ACC112 (cell line): ENCODE measurements around the gene GAB3.
"Not testable (repeated sequence)": the region's sequence is repeated elsewhere in the genome, so short reads cannot be mapped to it uniquely, and the experiment has no call there.

Source experiments
- H2AFZ ChIP-seq: fragments of 200-600 bp; sonication (generic); one replicate; pipeline ENCODE4 v1.6.0; 2017; ENCODE audit warnings: antibody characterized with exemption, low read length; ENCODE audit not compliant: unreplicated experiment
- H3K27ac ChIP-seq: fragments of 200-600 bp; sonication (generic); 2 replicates; pipeline ENCODE4 v1.5.1; 2014; ENCODE audit warnings: low read depth, mild to moderate bottlenecking, antibody characterized with exemption, low read length, moderate library complexity
- H3K27me3 ChIP-seq: fragments of 200-600 bp; sonication (generic); 2 replicates; pipeline ENCODE4 v1.6.1; 2014; ENCODE audit warnings: mild to moderate bottlenecking, antibody characterized with exemption, low read length, moderate library complexity, mixed read lengths; ENCODE audit not compliant: insufficient read depth
- H3K36me3 ChIP-seq: fragments of 200-600 bp; sonication (generic); 2 replicates; pipeline ENCODE4 v1.6.1; 2016; ENCODE audit warnings: mild to moderate bottlenecking, antibody characterized with exemption, low read length, moderate library complexity, mixed read lengths; ENCODE audit not compliant: insufficient read depth
- H3K4me1 ChIP-seq: fragments of 200-600 bp; sonication (generic); one replicate; pipeline ENCODE4 v1.6.1; 2016; ENCODE audit warnings: low read length, mixed read lengths; ENCODE audit not compliant: insufficient read depth, unreplicated experiment, control insufficient read depth
- H3K4me3 ChIP-seq: fragments of 200-600 bp; sonication (generic); 2 replicates; pipeline ENCODE4 v1.5.1; 2014; ENCODE audit warnings: mild to moderate bottlenecking, low read depth, low read length
- H3K79me2 ChIP-seq: fragments of 200-600 bp; sonication (generic); one replicate; pipeline ENCODE4 v1.6.0; 2016; ENCODE audit warnings: low read length; ENCODE audit not compliant: control insufficient read depth, unreplicated experiment, insufficient read depth

The GAB3 gene

DNA sequence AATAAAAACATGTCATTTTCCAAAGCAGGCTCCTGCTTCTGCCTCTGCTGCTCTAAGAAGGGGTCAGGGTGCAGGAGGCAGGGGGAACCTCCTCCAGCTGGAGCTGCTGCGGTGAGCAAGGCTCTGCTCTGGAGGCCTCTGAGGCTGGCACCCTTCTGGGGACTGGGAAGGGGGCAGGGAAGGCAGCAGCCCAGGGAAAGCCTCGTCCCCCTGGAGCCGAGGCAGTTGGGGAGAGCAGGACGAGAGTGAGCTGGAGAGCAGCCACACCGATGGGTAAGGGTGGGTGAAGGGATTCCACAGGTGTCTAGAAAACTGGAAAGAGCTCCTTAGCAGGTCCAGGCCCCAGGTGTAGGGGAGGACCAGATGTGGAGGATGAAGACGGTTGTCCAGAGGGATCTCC, 95.5 kb downstream of the GAB3 start:
- Histone ChIP-seq H3K27me3 (no peaks in the 10 kb centered on the region), H3K4me1 (no peaks in the 10 kb centered on the region), H3K4me3 (no peak overlapping the region), H3K36me3 (no peaks in the 10 kb centered on the region), H2AFZ (no peak overlapping the region), H3K79me2 (no peaks in the 10 kb centered on the region), H3K27ac (no peak overlapping the region)

DNA sequence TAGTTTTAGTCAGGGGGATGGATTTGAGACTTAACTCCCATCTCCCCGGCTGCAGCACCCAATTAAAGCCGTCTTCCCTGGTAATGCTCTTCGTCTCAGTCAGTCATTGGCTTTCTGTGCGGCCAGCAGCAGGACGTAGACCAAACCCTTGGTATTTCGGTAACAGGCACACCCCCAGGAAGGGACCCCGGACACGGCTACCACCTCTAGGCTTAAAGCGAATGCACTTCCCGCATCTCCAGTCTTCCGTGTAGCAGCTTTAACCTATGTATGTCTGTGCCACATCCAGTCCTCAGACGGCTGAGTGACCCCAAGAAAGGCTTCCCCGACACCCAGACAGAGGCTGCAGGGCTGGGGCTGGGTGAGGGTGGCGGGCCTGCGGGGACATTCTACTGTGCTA, 96.0 kb downstream of the GAB3 start:
- no peak overlapping the region for H2AFZ ChIP-seq
- no peaks in the 10 kb centered on the region for H3K79me2 ChIP-seq
- no peak overlapping the region for H3K4me3 ChIP-seq

GRCh38 chrX:154654372-154654771, 96.5 kb downstream of the GAB3 start:
- Histone ChIP-seq H3K36me3 (no peaks in the 10 kb centered on the region), H3K4me1 (no peaks in the 10 kb centered on the region), H3K79me2 (no peaks in the 10 kb centered on the region), H3K27me3 (no peaks in the 10 kb centered on the region), H2AFZ (no peak overlapping the region), H3K27ac (no peak overlapping the region), H3K4me3 (no peak overlapping the region)

More for the DNA sequence above, 96.0 kb downstream of the GAB3 start:
- H3K27me3 ChIP-seq = no peaks in the 10 kb centered on the region
- H3K4me1 ChIP-seq = no peaks in the 10 kb centered on the region
- H3K27ac ChIP-seq = no peak overlapping the region
- H3K36me3 ChIP-seq = no peaks in the 10 kb centered on the region

- not testable (repeated sequence) for H3K36me3 ChIP-seq, H3K79me2 ChIP-seq
Measured at GRCh38 chrX:154653413-154653812, 97.5 kb downstream of the GAB3 start, which contains the start of gene CTAG2. Gene CTAG2, minus strand, starts transcription at chrX:154653579. Its CDS starts 64 bp downstream, at chrX:154653515.

DNA sequence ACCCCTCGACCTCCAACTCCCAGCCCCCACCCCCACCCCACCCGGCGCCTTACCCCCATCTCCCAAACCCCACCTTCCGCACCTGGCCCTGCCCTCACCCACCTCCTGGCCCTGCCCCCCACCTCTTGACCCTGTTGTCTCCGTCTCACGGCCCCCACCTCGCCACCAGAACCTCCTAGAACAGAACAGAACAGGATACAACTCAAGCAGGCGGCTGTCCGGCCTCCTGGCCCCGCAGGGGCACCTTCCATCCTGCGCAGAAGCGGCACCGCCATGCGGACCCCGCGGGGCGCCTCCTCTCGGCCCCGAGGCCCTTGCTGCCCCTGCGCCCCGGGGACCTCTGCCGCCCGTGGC, 97.9 kb downstream of the GAB3 start:
- H3K79me2 ChIP-seq = no peaks in the 10 kb centered on the region

More at GRCh38 chrX:154653413-154653812, 97.5 kb downstream of the GAB3 start, which contains the start of gene CTAG2:
- not testable (repeated sequence) for H3K27me3 ChIP-seq, H3K4me1 ChIP-seq, H3K4me3 ChIP-seq, H3K27ac ChIP-seq, H2AFZ ChIP-seq

DNA sequence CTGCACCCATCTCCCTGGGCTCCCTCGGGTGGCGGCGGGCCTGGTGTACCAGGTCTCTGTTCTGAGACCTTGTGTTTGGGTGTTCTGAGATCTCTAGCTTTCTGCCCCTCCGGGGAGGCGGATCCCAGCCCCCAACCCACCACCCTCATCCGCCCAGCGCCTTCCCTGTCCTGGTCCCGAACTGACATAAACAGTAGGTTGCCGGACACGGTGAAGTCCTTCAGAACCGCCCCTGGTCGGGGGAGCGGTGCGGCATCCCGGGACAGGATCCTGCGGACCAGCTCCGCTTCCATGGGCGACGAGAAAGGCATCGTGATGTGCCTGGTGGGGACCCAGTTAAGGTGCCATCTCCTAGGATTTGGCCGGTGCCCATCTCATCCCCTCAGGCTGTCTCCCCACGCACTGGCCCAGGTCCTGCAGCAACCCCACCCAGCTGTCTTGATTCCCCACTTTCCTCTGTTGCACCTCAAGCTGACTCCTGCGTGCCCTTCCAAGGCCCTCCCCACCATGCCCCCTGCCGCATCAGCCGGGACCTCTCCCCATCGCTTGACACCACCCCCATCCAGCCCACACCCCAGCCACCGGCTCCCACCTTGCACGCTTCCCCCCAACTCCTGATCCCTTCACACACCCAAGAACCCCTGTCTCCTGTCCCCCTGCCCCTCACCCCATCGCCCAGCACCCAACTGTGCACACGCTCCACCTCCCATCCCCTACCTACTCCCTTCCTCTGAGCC, 98.4 kb downstream of the GAB3 start:
- H3K27ac ChIP-seq = no peak overlapping the region
- H2AFZ ChIP-seq = no peak overlapping the region
- H3K4me3 ChIP-seq = no peak overlapping the region
- no peaks in the 10 kb centered on the region for H3K79me2 ChIP-seq
- no peaks in the 10 kb centered on the region for H3K36me3 ChIP-seq
- no peaks in the 10 kb centered on the region for H3K27me3 ChIP-seq
- H3K4me1 ChIP-seq = no peaks in the 10 kb centered on the region

More for the DNA sequence above, 97.9 kb downstream of the GAB3 start:
- Histone ChIP-seq H3K4me3 (no peak overlapping the region), H3K4me1 (no peaks in the 10 kb centered on the region), H2AFZ (no peak overlapping the region), H3K27ac (no peak overlapping the region), H3K36me3 (no peaks in the 10 kb centered on the region), H3K27me3 (no peaks in the 10 kb centered on the region)

DNA sequence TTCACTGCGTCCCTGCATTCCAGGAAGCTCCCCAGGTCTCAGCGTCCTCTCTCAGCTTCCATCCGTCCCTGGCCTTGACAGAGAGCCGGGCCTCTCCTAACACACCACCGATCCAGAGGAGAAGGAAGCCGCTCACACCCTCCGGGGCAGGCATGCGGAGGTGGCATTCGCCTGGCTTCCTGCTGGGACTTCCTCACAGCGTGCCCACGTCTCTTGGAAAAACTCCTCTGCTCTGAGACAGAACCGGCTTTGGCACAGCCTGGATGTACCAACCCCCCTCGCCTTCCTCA, 100.7 kb downstream of the GAB3 start:
- Histone ChIP-seq H2AFZ (no peak overlapping the region), H3K27me3 (no peaks in the 10 kb centered on the region), H3K27ac (no peak overlapping the region), H3K4me3 (no peak overlapping the region), H3K36me3 (no peaks in the 10 kb centered on the region), H3K79me2 (no peaks in the 10 kb centered on the region), H3K4me1 (no peaks in the 10 kb centered on the region)

GRCh38 chrX:154649503-154650220, 101.2 kb downstream of the GAB3 start:
- Histone ChIP-seq H3K36me3 (no peaks in the 10 kb centered on the region), H3K27me3 (no peaks in the 10 kb centered on the region), H3K79me2 (no peaks in the 10 kb centered on the region), H3K4me1 (no peaks in the 10 kb centered on the region), H3K4me3 (no peak overlapping the region), H3K27ac (no peak overlapping the region), H2AFZ (no peak overlapping the region)

- Histone ChIP-seq H3K27me3 (no peaks in the 10 kb centered on the region), H3K79me2 (no peaks in the 10 kb centered on the region), H2AFZ (no peak overlapping the region), H3K36me3 (no peaks in the 10 kb centered on the region), H3K4me1 (no peaks in the 10 kb centered on the region), H3K27ac (no peak overlapping the region), H3K4me3 (no peak overlapping the region)
Measured at GRCh38 chrX:154648931-154649330, 101.9 kb downstream of the GAB3 start.

DNA sequence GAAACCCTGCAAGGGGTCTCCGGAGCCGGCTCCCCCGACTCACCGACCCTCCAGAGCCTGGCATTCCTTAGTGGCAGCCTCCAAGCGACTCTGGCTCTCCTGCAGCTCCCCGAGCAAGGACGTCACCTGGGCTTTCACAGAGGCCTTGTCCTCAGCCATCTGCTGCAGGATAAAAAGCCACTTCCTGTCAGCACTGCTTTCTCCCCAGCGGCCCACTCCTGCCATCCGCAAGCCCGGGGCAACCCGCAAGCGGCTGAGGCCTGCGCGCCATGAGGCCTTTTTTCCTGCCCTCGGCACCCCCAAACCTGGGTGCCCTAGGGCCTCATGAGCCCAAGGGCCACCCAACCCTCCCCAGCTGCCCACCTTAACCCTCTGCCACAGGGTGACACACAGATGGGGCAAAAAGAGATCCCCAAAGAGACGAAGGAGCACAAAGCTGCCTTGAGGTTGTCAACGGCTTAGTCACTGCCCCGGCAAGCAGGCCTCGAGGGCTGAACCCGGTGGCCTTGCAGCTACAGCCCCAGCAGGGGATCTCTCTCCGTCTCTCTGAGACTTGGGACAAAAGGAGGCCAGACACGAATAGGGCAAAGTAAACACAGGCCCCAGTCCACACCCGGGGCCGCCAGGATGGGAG, 105.0 kb downstream of the GAB3 start:
- H3K36me3 ChIP-seq, H3K79me2 ChIP-seq, H3K27me3 ChIP-seq, H3K4me3 ChIP-seq, H3K4me1 ChIP-seq, H2AFZ ChIP-seq, H3K27ac ChIP-seq: not testable (repeated sequence)

DNA sequence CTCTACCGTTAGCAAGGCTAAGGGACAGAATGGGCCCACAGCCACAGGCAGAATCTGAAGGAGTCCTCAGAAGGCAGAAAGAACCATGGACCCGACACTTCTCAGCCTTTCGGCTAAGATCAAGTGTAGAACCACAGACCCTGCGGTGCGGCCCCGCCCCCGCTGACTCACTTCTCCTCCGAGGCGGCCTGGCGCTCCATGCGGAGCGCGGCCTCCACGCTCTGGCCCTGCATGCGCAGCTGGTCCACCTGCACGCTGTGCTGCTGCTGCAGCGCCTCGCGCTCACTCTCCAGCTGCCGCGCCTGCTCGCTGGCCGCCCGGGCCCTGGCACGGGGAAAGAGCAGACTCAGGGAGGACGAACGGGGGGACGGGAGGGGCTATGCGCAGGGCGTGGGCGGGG, 107.2 kb downstream of the GAB3 start:
- not testable (repeated sequence) for H2AFZ ChIP-seq, H3K27me3 ChIP-seq, H3K27ac ChIP-seq, H3K4me3 ChIP-seq, H3K4me1 ChIP-seq, H3K36me3 ChIP-seq, H3K79me2 ChIP-seq
